ENCODE data around the gene HDAC7. TPM values are rescaled to one million over a fixed set of nuclear protein-coding genes. Genes with fewer than 3 reads are reported as not detected.

The HDAC7 gene
- total RNA-seq, 1 donor from 2014 or later = 76.1 TPM

GRCh38 chr12:47754126-47754525 lies 65.6 kb downstream of the HDAC7 start:
- H3K36me3 Mint-ChIP-seq = no peaks in the 10 kb centered on the region
- peaks cover 44% of the 10 kb centered on the region for H3K4me1 Mint-ChIP-seq (ENCODE audit: unreplicated experiment)
- H3K4me3 Mint-ChIP-seq = peak overlapping the region; percentile 34
- peak overlapping the region; percentile 52 for H3K27ac Mint-ChIP-seq
- DNase-seq (ENCODE audit: extremely low spot score, unreplicated experiment) = no peak
- H3K9me3 Mint-ChIP-seq = no peaks in the 10 kb centered on the region
- H3K27me3 Mint-ChIP-seq = no peaks in the 10 kb centered on the region
- no peak for TF ChIP-seq CTCF (conservative IDR thresholded peaks at IDR 0.05)

GRCh38 chr12:47753021-47754001 lies 66.4 kb downstream of the HDAC7 start:
- Mint-ChIP-seq H3K36me3 (no peaks in the 10 kb centered on the region), H3K4me1 (ENCODE audit: unreplicated experiment) (peaks cover 44% of the 10 kb centered on the region), H3K27ac (peak overlapping the region; percentile 91), H3K9me3 (no peaks in the 10 kb centered on the region), H3K27me3 (no peaks in the 10 kb centered on the region), H3K4me3 (peak overlapping the region; percentile 64)
- no peak for DNase-seq (ENCODE audit: extremely low spot score, unreplicated experiment)
- TF ChIP-seq CTCF (conservative IDR thresholded peaks at IDR 0.05) = no peak

- no peak overlapping the region for H3K4me3 Mint-ChIP-seq
- H3K36me3 Mint-ChIP-seq = no peaks in the 10 kb centered on the region
- H3K27me3 Mint-ChIP-seq = no peaks in the 10 kb centered on the region
- H3K9me3 Mint-ChIP-seq = no peaks in the 10 kb centered on the region
- H3K4me1 Mint-ChIP-seq (ENCODE audit: unreplicated experiment) = peaks cover 44% of the 10 kb centered on the region
- no peak for DNase-seq (ENCODE audit: extremely low spot score, unreplicated experiment)
- TF ChIP-seq CTCF (conservative IDR thresholded peaks at IDR 0.05) = no peak
- H3K27ac Mint-ChIP-seq = peak overlapping the region; percentile 91
Observed at GRCh38 chr12:47752552-47752951, 67.2 kb downstream of the HDAC7 start.

- no peak overlapping the region for H3K4me3 Mint-ChIP-seq
- no peaks in the 10 kb centered on the region for H3K9me3 Mint-ChIP-seq
- TF ChIP-seq CTCF (conservative IDR thresholded peaks at IDR 0.05) = no peak
- no peak for DNase-seq (ENCODE audit: extremely low spot score, unreplicated experiment)
- H3K27me3 Mint-ChIP-seq = no peaks in the 10 kb centered on the region
- H3K27ac Mint-ChIP-seq = no peak overlapping the region
- peaks cover 39% of the 10 kb centered on the region for H3K4me1 Mint-ChIP-seq (ENCODE audit: unreplicated experiment)
- no peaks in the 10 kb centered on the region for H3K36me3 Mint-ChIP-seq
Observed at GRCh38 chr12:47752121-47752520, 67.6 kb downstream of the HDAC7 start.

GRCh38 chr12:47751561-47751960 lies 68.1 kb downstream of the HDAC7 start:
- no peak for DNase-seq (ENCODE audit: extremely low spot score, unreplicated experiment)
- Mint-ChIP-seq H3K27me3 (no peaks in the 10 kb centered on the region), H3K4me1 (ENCODE audit: unreplicated experiment) (peaks cover 36% of the 10 kb centered on the region), H3K36me3 (no peaks in the 10 kb centered on the region), H3K9me3 (no peaks in the 10 kb centered on the region), H3K27ac (no peak overlapping the region), H3K4me3 (no peak overlapping the region)
- no peak for TF ChIP-seq CTCF (conservative IDR thresholded peaks at IDR 0.05)

Measured in type B pancreatic cell (in vitro differentiated cells).